GM12878 (cell line): Measurements from ENCODE around the gene RABEP2. TPM values are rescaled to one million over a fixed set of nuclear protein-coding genes. Genes with fewer than 3 reads are reported as not detected.
A peak's percentile ranks its signal among the peaks of the same experiment; 100 is the strongest.

Experiments used
- CHD1 ChIP-seq: IDR thresholded peaks from 2 replicates; pipeline ENCODE4 v1.6.1; 2012; ENCODE audit warnings: low read depth, low read length, improper control_type of control experiment
- CHD2 ChIP-seq: IDR thresholded peaks from 2 replicates; pipeline ENCODE4 v1.6.1; 2011; ENCODE audit warnings: low read depth, low read length, improper control_type of control experiment, borderline replicate concordance
- CREM ChIP-seq: IDR thresholded peaks from 2 replicates; pipeline ENCODE4 v1.6.1; 2014; ENCODE audit warnings: antibody characterized with exemption, low read depth
- EP300 ChIP-seq, 2 experiments: fragments of 150-350 bp in 1 of 2; IDR thresholded peaks; 2 replicates each; pipeline ENCODE4 v1.6.1; 2011 to 2012; ENCODE audit warnings: low read depth in 2 of 2, low read length in 2 of 2, borderline replicate concordance in 1 of 2, improper control_type of control experiment in 1 of 2, inconsistent platforms in 1 of 2; ENCODE audit not compliant: control insufficient read depth in 1 of 2
- ETV6 ChIP-seq, 2 experiments: fragments of 450-650 bp in 1 of 2; IDR thresholded peaks in 1 of 2; conservative IDR thresholded peaks in 1 of 2; 2 replicates each; pipeline ENCODE4 v1.6.1; 2014; ENCODE audit warnings: antibody characterized with exemption in 1 of 2, borderline replicate concordance in 1 of 2, low read depth in 1 of 2, mild to moderate bottlenecking in 1 of 2, moderate library complexity in 1 of 2
- FOXK2 ChIP-seq: fragments of 450-650 bp; IDR thresholded peaks from 2 replicates; pipeline ENCODE4 v1.6.1; 2017; ENCODE audit warnings: mild to moderate bottlenecking, moderate library complexity
- HCFC1 ChIP-seq: fragments of 150-350 bp; IDR thresholded peaks from 2 replicates; pipeline ENCODE4 v1.6.1; 2014; ENCODE audit warnings: low read length
- MYC ChIP-seq: IDR thresholded peaks from 2 replicates; pipeline ENCODE4 v1.6.1; 2011; ENCODE audit warnings: mild to moderate bottlenecking, low read length, moderate library complexity, inconsistent platforms; ENCODE audit not compliant: insufficient read depth, insufficient replicate concordance, insufficient read length, severe bottlenecking
- POLR2A ChIP-seq: IDR thresholded peaks from 2 replicates; pipeline ENCODE4 v1.6.1; 2011; ENCODE audit warnings: low read depth, mild to moderate bottlenecking, low read length
- RB1 ChIP-seq: fragments of 450-650 bp; formaldehyde crosslinking; IDR thresholded peaks from 2 replicates; pipeline ENCODE4 v1.6.1; 2017; ENCODE audit warnings: mild to moderate bottlenecking, borderline replicate concordance
- SPI1 ChIP-seq: IDR thresholded peaks from 2 replicates; pipeline ENCODE4 v1.6.1; 2011; ENCODE audit warnings: low read depth, mild to moderate bottlenecking, low read length, moderate library complexity, borderline replicate concordance; ENCODE audit not compliant: insufficient read depth
- STAT3 ChIP-seq: IDR thresholded peaks from 2 replicates; pipeline ENCODE4 v1.6.1; 2011; ENCODE audit warnings: low read depth, low read length, improper control_type of control experiment
- YY1 ChIP-seq: IDR thresholded peaks from 2 replicates; pipeline ENCODE4 v1.6.1; 2011; ENCODE audit warnings: low read depth, mild to moderate bottlenecking, low read length
- ZNF592 ChIP-seq: fragments of 450-650 bp; IDR thresholded peaks from 2 replicates; pipeline ENCODE4 v1.6.1; 2017; ENCODE audit warnings: mild to moderate bottlenecking, moderate library complexity
- polyA plus RNA-seq, 11 experiments: library from polyadenylated mRNA; depleted of rRNA in 4 of 11; unstranded in 6 of 11; stranded (reverse) in 5 of 11; fragments of >200 nt; fragmentation: Nextera tagmentation in 4 of 11; fragmentation: Illumina TruSeq in 1 of 11; extraction: Ambion mirVana in 4 of 11; extraction: Trizol in 1 of 11; gene quantifications; 1 replicate in 1 of 11; 2 replicates in 10 of 11; pipeline versions ENCODE4 v1.2.1 to v1.2.3, GENCODE V29; 2011 to 2016; ENCODE audit warnings: inconsistent platforms in 2 of 11, missing spikeins in 2 of 11, low read depth in 1 of 11
- total RNA-seq, 4 experiments: library from RNA; depleted of rRNA in 3 of 4; stranded (reverse); fragments of >200 nt in 3 of 4; fragmentation: Illumina TruSeq in 1 of 4; extraction: Trizol in 1 of 4; gene quantifications; 2 replicates each; pipeline versions ENCODE4 v1.2.1 to v1.2.3, GENCODE V29; 2013 to 2021
- TF ChIP-seq, protein P1 (sequence below): fragments of 150-350 bp; IDR thresholded peaks from 2 replicates; pipeline ENCODE4 v1.6.1; 2014; ENCODE audit warnings: mild to moderate bottlenecking, low read depth, low read length
- TF ChIP-seq, protein P2 (sequence below): fragments of 450-650 bp; IDR thresholded peaks from 2 replicates; pipeline ENCODE4 v1.6.1; 2014; ENCODE audit warnings: mild to moderate bottlenecking
- TF ChIP-seq, protein P3 (sequence below): fragments of 450-650 bp; IDR thresholded peaks from 2 replicates; pipeline ENCODE4 v1.6.1; 2017; ENCODE audit warnings: mild to moderate bottlenecking, moderate library complexity
- TF ChIP-seq, protein P4 (sequence below): IDR thresholded peaks from 2 replicates; pipeline ENCODE4 v1.6.1; 2011; ENCODE audit warnings: borderline replicate concordance, low read depth, mild to moderate bottlenecking, moderate library complexity, low read length; ENCODE audit not compliant: insufficient read depth, poor library complexity, severe bottlenecking

The RABEP2 gene
- total and polyA plus RNA-seq, 10 of the 15 experiments (the other 5 are each of a cell fraction or from before 2014, with no cell fraction given): 0.47 to 33.2 (median 18.6) TPM

DNA sequence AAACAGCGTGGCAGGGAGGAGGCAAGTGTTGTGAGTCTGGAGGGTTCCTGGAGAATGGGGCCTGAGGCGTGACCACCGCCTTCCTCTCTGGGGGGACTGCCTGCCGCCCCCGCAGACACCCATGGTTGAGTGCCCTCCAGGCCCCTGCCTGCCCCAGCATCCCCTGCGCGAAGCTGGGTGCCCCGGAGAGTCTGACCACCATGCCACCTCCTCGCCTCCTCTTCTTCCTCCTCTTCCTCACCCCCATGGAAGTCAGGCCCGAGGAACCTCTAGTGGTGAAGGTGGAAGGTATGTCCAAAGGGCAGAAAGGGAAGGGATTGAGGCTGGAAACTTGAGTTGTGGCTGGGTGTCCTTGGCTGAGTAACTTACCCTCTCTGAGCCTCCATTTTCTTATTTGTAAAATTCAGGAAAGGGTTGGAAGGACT, 6.8 kb upstream of the RABEP2 start, which contains the start of gene CD19 (continued):
- TF ChIP-seq YY1: peak; percentile 32; the same call in 1 of the 2 replicates
- TF ChIP-seq, protein P1, sequence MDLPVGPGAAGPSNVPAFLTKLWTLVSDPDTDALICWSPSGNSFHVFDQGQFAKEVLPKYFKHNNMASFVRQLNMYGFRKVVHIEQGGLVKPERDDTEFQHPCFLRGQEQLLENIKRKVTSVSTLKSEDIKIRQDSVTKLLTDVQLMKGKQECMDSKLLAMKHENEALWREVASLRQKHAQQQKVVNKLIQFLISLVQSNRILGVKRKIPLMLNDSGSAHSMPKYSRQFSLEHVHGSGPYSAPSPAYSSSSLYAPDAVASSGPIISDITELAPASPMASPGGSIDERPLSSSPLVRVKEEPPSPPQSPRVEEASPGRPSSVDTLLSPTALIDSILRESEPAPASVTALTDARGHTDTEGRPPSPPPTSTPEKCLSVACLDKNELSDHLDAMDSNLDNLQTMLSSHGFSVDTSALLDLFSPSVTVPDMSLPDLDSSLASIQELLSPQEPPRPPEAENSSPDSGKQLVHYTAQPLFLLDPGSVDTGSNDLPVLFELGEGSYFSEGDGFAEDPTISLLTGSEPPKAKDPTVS: no peak
- TF ChIP-seq, protein P2, sequence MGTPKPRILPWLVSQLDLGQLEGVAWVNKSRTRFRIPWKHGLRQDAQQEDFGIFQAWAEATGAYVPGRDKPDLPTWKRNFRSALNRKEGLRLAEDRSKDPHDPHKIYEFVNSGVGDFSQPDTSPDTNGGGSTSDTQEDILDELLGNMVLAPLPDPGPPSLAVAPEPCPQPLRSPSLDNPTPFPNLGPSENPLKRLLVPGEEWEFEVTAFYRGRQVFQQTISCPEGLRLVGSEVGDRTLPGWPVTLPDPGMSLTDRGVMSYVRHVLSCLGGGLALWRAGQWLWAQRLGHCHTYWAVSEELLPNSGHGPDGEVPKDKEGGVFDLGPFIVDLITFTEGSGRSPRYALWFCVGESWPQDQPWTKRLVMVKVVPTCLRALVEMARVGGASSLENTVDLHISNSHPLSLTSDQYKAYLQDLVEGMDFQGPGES: no peak
- no peak for TF ChIP-seq EP300 (IDR thresholded peaks at IDR 0.05; ENCODE audit: borderline replicate concordance in 1 of 2, control insufficient read depth in 1 of 2, low read depth in 2 of 2, low read length in 2 of 2)
- no peak for TF ChIP-seq CHD1
- TF ChIP-seq ETV6 (conservative IDR thresholded peaks at IDR 0.05 in 1 of 2, IDR thresholded peaks at IDR 0.05 in 1 of 2; ENCODE audit: borderline replicate concordance in 1 of 2, low read depth in 1 of 2): no peak
- TF ChIP-seq ZNF592: no peak
- TF ChIP-seq, protein P3, sequence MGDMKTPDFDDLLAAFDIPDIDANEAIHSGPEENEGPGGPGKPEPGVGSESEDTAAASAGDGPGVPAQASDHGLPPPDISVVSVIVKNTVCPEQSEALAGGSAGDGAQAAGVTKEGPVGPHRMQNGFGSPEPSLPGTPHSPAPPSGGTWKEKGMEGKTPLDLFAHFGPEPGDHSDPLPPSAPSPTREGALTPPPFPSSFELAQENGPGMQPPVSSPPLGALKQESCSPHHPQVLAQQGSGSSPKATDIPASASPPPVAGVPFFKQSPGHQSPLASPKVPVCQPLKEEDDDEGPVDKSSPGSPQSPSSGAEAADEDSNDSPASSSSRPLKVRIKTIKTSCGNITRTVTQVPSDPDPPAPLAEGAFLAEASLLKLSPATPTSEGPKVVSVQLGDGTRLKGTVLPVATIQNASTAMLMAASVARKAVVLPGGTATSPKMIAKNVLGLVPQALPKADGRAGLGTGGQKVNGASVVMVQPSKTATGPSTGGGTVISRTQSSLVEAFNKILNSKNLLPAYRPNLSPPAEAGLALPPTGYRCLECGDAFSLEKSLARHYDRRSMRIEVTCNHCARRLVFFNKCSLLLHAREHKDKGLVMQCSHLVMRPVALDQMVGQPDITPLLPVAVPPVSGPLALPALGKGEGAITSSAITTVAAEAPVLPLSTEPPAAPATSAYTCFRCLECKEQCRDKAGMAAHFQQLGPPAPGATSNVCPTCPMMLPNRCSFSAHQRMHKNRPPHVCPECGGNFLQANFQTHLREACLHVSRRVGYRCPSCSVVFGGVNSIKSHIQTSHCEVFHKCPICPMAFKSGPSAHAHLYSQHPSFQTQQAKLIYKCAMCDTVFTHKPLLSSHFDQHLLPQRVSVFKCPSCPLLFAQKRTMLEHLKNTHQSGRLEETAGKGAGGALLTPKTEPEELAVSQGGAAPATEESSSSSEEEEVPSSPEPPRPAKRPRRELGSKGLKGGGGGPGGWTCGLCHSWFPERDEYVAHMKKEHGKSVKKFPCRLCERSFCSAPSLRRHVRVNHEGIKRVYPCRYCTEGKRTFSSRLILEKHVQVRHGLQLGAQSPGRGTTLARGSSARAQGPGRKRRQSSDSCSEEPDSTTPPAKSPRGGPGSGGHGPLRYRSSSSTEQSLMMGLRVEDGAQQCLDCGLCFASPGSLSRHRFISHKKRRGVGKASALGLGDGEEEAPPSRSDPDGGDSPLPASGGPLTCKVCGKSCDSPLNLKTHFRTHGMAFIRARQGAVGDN: peak; percentile 91
- no peak for TF ChIP-seq RB1
- TF ChIP-seq FOXK2: no peak
- TF ChIP-seq CHD2: no peak
- peak; percentile 73 for TF ChIP-seq POLR2A
- TF ChIP-seq SPI1: no peak
- TF ChIP-seq, protein P4, sequence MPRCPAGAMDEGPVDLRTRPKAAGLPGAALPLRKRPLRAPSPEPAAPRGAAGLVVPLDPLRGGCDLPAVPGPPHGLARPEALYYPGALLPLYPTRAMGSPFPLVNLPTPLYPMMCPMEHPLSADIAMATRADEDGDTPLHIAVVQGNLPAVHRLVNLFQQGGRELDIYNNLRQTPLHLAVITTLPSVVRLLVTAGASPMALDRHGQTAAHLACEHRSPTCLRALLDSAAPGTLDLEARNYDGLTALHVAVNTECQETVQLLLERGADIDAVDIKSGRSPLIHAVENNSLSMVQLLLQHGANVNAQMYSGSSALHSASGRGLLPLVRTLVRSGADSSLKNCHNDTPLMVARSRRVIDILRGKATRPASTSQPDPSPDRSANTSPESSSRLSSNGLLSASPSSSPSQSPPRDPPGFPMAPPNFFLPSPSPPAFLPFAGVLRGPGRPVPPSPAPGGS: no peak
- TF ChIP-seq MYC: no peak
- TF ChIP-seq HCFC1: no peak
- TF ChIP-seq STAT3: no peak
- TF ChIP-seq CREM: no peak
